GM12801 (cell line): ENCODE data around the gene SLC17A4.

Source experiments
- CTCF ChIP-seq: IDR thresholded peaks from one replicate; pipeline ENCODE4 v1.5.1; 2011; ENCODE audit warnings: control low read depth; ENCODE audit not compliant: insufficient read length; ENCODE audit errors: extremely low read depth

Gene SLC17A4

GRCh38 chr6:25743868-25744267 is 10.7 kb upstream of the SLC17A4 start:
- no peak for TF ChIP-seq CTCF

GRCh38 chr6:25745836-25746235 is 8.7 kb upstream of the SLC17A4 start:
- no peak for TF ChIP-seq CTCF

- TF ChIP-seq CTCF, result no peak
These were observed 7.6 kb upstream of the SLC17A4 start for GRCh38 chr6:25746968-25747367.

GRCh38 chr6:25747477-25747876 is 7.1 kb upstream of the SLC17A4 start:
- no peak for TF ChIP-seq CTCF

GRCh38 chr6:25748049-25748448 is 6.5 kb upstream of the SLC17A4 start:
- TF ChIP-seq CTCF, result no peak

- no peak for TF ChIP-seq CTCF
These were observed 4.7 kb upstream of the SLC17A4 start for GRCh38 chr6:25749837-25750236.

GRCh38 chr6:25750906-25751305 is 3.6 kb upstream of the SLC17A4 start:
- no peak for TF ChIP-seq CTCF

- no peak for TF ChIP-seq CTCF
These were observed 1.5 kb upstream of the SLC17A4 start for GRCh38 chr6:25753079-25753478.
